Right hindlimb (tissue), 1 donor: ENCODE data around the gene BMP7.
A peak's percentile ranks its signal among the peaks of the same experiment; 100 is the strongest.
"Not testable (repeated sequence)": the region's sequence is repeated elsewhere in the genome, so short reads cannot be mapped to it uniquely, and the experiment has no call there.

ENCODE experiments used
- DNase-seq: peaks from one replicate; pipeline ENCODE4 v3.0.0-alpha.2; 2018

The BMP7 gene

DNA sequence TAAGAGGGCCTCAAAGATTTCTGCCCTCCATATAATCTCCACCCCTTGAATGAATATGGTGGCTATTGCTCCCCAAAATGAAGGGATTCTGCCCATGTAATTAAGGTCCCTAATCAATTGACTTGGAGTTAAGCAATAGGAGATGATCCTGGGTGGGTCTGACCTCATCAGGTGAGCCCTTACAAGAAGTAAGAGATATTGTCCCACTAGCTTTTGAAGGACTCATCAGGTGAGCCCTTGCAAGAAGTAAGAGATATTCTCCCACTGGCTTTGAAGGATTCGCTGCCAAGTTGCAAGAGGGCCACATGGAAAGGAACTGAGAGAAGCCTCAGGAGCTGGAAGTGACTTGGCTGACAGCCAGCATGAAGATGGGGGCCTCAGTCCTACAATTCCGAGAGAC is 103.4 kb downstream of the BMP7 start:
- DNase-seq = no peak

DNA sequence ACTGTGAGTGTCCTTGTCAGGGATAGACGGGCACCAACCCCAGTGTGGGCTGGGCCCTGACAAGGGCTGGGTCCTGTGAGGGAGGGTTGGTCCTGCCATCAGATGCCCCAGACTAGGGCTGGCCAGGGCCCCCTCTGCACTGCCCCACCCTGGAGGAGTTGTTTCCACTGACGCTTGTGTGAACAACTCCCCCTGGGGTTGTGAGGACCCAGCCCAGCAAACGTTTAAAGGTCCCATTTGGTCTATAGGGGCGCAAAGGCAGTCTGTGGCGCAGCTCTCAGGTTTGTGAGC is 104.1 kb downstream of the BMP7 start:
- DNase-seq = no peak

DNA sequence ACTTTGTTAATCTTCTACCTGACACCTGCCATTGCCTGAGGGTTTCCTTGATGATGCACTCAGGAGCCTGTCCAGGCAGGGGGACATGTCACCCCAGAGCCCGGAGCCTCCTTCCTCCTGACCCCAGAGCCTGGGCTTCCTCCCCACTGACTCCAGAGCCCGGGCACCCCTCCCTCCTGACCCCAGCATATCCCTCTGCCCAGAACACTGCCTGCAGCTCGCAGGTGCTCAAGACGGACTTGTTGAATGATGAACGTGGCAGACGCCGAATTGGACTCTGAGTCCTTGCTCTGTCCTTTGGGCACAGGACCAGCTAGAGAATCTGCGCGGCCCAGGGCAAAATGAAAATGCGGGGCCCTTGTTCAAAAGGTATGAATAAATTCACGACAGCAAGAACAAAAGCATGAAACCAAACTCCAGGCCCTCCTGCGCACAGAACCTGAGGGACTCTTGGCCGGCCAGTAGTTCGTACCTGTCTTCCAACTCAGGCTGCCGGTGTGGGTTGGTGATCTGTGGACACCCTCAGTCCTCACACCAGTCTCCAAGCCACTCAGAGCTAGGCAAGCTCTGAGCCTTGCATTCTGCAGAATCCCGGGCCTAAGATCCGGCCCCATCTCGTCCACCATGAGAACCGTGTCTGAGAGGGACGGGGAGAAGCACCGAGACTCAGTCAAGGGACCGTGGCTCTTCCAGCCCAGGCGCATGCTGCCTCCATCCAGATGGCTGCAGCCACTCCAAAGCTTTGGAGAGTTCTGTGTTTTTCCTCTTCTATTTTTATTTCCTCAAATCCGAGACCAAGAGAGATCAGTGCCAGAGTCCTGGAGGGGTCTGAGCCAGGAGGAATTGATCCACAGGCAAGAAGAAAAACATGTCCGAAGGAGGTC is 104.7 kb downstream of the BMP7 start:
- DNase-seq = no peak

DNA sequence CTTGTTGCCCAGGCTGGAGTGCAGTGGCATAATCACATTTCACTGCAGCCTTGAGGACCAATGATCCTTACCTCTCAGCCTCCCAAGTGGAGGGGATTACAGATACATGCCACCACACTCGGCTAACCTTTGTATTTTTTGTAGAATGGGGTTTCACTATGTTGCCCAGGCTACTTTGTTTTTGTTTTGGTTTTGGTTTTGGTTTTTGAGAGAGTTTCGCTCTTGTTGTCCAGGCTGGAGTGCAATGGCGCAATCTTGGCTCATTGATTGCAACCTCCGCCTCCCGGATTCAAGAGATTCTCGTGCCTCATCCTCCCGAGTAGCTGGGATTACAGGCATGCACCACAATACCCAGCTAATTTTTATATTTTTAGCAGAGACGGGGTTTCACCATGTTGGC is 105.5 kb downstream of the BMP7 start:
- no peak for DNase-seq

DNA sequence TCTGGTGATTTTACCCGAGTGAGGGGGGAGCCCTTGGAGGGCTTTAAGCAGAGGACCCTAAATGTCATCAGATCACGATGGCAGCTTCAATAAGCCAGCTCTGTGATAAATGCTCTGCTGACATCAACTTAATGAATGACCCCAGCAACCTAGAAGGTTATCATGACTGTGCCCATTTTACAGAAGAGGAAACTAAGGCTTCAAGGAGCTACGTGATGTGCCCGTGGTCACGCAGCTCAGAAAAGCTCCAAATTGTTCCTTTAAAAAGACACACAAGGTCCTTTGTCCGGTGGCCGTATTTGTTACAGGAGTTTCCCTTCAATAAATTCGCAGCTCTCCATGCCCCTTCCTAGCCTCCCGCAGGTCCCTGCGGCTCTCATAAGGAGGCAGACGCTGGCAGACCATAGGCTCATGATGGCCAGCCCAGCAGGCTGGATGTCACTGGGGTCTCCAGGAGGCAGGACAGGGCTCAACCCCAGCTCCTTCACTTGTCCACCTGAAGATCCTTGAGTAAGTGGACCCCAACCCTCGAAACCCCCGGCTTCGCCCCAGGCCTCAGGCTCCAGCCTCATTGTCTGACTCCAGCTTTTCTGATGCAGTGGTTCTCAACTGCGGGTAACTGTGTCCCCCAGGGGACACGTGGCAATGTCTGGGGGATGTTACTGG is 106.4 kb downstream of the BMP7 start:
- DNase-seq = no peak

DNA sequence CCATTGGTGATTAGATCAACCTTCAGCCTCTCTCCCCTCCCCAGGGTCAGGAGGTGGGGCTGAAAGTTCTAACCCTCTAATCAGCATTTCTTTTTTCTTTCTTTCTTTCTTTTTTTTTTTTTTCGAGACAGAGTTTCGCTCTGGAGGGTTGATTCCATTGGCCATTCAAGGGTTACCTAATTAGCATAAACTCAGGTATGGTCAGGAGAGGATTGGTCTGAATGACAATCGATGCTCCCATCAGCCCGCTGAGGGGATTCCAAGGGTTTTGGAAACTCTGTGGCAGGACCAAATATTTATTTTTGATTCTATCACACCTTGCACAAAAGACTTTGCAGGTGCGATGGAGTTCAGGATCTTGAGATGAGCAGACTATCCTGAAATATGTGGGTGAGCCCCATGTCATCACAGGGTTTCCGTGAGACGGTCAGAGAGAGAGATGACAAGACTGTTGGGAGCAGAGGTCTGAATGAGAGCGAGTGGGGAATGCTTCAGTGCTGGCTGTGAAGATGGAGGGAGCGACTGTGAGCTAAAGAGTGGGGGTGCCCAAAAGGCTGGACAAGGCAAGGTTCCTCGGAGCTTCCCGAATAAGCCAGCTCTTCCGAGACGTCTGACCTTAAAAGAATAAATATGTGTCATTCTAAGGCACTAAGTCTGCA is 107.1 kb downstream of the BMP7 start:
- no peak for DNase-seq

DNA sequence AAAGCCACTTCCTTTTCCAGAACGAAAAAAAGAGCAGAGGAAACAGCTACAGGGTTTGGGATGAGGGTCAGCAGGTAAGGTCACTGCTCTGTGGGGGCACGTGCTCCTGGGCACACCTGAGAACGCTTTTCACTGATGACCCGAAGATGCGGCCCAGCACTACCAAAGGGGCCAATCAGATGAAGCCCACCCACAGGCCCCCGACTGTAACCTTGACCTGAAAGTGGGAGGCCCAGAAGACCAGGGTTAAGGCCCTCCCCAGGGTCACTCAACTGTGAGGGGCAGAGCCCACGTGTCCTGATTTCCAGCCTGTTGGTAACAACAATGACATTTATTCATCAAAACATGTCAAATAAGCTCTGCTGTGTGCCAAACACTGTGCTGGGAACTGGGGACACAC is 108.0 kb downstream of the BMP7 start:
- no peak for DNase-seq

DNA sequence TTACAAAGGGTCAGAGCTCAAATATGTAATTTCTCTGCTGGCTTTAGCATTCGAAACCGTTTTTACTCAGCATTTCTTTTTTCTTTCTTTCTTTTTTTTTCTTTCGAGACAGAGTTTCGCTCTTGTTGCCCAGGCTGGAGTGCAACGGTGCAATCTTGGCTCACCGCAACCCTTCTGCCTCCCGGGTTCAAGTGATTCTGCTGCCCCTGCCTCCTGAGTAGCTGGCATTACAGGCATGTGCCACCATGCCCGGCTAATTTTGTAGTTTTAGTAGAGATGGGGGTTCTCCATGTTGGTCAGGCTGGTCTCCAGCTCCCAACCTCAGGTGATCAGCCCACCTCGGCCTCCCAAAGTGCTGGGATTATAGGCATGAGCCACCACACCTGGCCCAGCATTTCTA is 108.7 kb downstream of the BMP7 start:
- DNase-seq = not testable (repeated sequence)

DNA sequence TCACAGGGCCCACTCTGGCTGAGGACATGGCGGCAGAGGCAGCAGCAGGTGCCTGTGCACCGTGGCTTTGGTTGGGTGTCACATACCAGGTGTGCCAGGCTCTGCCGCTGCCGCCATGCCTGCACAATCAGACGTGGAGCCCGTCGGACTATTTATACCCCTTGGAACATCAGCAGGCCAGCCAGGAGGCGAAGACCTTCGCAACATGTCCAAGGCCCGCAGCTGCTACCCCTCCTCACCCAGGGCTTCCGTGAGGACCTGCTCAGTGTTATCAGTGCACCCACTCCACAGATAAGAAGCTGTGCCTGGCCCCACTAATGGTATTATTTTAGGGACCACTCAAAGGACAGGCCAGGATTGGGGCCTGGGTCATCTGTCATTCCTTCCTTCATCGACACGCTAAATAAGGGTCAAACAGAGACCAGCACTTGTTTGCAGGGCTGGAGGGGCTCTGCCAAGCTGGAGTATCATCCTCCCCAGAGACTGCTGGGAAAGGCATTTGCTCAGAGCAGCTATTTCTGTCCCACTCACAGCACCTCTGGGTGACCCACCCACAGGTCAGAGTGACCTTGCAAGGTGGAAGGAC is 109.2 kb downstream of the BMP7 start:
- DNase-seq = no peak

DNA sequence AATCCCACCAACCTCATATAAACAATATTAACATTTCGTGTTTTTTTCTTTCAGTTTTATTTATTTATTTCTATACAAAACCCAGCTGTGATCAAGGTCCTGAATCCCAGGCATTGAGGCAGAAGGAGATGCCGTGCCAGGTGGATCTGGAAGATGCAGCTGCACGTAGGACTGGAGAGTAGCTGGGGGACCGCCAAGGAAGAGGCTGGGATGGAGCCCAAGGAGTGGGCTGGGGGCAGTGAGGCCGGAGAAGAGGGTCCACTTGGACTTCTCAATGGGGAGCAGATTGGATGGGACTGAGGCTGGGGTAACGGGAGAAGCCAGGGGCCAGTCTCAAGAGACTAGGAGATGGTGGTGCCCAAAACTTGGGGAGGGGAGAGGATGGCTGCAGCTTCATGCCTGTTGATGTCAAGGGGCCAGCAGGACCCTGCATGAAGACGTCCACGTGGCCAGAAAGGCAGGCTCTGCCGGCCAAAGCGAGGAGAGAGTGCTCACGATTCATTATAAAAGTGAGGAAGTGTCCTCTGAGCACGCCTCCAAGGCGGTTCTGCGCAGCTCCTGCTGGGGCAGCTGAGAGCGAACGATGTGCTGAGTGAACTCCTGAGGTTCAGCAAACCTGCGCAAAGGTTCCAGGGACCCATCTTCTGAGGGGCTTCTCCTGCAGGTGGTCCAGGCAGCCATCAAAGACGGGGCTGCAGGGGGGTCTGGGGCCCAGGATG is 110.3 kb downstream of the BMP7 start:
- DNase-seq = peak; percentile 53

DNA sequence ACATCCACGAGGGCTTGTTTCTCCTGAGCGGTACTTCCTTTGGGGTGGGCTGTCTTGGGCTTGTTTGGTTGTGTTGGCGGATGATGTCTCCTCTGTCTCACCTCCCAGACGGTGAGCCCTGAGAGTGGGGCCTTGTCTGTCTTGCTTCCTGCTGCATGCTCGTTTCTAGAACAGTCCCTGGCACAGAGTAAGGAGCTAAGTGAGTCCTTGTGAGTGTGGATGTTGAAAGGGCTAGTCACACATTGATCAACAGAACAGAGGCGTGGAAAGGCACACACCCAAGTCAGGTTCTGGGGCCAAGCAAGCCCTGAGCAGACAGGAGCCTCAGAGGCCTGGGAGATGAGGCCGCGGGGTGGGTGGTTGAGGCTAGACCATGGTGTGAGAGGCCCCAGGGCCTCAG is 111.0 kb downstream of the BMP7 start:
- DNase-seq = no peak

DNA sequence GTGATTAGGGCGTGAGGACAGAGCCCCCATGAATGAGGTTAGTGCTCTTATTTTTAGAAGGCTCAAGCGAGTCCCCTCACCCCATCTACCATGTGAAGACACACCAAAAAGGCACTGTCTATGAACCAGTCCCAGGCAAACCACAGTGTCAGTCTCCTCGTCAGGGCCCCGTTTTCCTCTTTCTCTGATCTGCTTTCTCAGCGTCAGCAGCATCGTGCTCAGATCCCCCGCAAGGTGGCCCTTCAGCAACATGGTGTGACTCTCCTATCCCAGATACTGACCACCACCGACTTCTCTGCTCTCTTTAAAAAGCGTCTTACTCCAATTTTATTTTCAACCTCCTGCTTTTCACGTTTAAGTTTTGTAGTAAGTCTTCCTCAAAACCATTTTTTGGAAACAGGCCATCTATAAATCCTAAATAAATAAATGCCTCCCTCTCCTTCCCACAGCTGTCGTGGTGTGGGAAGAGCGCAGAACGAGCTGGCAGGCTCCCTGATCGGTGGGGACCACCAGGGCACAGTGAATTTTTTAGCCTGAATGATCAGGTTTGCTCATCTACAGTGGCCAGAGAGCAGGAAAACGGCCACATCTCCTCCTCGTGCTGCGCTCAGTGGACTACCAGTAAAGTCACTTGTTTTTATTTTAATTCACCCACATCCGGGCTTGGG is 113.1 kb downstream of the BMP7 start:
- no peak for DNase-seq

DNA sequence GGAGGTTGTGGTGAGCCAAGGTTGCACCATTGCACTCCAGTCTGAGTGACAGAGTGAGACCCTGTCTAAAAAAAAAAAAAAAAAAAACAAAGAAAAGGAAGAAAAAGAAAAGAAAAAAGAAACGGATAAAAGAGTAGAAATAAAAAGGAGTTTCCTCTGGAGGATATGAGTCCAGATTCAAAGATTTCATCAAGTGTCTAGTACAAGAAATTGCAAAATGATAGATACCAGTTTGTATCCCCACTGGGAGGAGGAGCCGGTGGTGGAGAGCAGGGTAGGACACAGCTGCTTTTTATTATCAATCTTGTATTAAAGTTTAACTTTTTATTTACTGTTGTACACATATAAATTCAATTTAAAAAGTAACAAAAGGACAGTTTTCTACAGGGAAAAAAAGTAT is 113.9 kb downstream of the BMP7 start:
- DNase-seq = no peak

DNA sequence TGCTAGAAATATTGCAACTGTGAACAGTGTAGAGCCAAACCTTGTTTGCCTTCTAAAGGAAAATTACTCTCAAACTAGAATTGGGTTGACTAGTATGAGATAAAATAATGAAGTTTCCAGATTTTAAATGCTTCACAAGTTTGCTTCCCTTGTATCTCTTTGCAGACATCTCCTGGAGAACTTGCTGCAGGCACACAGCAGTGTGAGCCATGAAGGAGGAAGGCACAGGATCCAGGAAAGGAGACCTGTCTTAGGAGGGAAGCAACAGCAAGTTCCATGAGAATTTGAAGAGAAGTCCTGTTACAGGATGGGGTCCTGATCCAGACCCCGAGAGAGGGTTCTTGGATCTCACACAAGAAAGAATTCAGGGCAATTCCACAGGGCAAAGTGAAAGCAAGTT is 115.9 kb downstream of the BMP7 start:
- DNase-seq = no peak

DNA sequence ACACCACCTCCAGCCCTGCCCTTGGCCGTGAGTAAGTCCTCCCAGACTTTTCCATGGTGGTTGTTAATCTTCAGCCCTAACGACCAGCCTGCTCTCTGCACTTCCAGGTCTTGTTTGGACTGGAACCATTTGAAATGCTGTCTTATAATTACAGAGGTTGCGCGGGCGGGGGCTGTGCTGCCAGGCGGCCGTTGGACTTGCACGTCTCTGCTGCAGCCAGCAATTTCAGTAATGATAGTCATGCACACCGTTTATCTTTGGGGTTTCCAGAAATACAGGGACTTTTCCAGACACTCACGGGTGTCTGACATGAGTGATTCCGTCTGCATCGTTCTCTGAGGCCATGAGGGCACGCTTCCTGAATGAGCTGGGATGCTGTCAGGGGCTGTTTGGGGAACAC is 118.2 kb downstream of the BMP7 start:
- DNase-seq = peak; percentile 50

DNA sequence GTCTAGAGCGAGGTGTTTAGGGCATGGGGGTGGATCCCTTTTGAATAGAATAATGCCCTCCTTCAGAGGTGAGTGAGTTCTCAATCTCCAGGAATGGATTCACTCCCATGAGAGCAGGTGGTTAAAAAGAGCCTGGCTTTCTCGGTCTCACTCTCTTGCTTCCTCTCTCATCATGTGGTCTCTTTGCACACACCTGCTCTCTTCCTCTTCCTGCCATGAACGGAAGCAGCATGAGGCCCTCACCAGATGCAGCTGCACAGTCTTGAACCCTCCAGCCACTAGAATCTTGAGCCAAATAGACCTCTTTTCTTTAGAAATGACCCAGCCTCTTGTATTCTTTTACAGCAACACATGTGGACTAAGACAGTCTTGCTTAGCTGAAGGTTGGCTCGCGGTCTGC is 119.3 kb downstream of the BMP7 start:
- DNase-seq = no peak

DNA sequence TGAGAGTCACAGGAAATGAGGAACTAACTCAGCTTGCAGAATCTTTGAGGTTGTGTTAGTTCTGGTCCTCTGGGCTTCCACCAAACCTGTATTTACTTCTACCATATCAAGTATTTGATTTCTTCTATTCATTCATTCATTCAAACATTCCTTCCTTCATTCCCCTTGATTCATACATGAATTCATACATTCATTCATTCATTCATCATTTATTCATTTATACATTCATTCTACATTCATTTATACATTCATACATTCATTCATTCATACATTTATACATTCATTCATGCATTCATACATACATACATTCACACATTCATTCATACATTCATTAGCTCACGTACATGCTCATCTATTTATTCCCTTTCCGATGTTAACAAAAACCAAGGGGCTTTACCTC is 120.3 kb downstream of the BMP7 start:
- no peak for DNase-seq

DNA sequence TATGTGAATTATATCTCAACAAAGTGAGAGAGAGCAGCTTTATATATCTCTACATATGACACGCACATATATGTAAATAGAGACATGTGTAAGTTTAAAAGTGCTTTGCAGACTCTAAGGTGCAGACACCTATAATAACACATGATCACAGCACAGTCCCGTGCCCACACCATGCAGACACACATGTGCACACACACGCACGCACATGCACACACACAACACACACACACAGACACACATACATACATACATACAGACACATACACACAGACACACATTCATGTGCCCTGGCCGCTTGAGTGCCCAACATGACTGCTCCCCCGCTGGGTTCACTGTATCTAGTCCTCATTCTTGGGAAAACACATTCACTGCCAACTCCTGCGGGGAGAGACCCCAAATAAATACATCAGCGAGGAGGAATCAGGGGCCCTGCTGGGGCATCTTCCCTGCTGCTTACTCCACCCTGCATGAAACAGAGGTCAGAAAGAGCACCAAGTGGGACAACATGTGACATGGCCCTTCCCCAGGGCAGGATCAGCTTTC is 121.3 kb downstream of the BMP7 start:
- DNase-seq = no peak

DNA sequence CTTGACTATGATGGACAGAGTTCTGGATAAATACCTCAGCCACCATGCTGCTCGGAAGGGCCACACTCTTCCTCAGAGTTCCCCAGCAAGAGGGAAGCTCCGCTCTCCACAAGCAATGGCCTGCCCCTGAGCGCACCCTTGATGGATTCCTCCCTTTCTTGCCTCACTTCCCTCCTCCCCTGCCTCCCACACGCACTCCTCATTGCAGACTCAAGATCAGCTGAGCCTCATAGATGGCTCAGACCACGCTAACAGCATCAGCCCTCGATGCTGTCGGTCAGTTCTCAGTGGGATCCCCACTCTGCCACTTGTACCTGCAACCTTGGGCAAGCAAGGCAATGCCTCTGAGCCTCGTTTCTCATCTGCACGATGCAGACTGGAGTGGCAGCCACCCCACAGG is 123.3 kb downstream of the BMP7 start:
- no peak for DNase-seq

DNA sequence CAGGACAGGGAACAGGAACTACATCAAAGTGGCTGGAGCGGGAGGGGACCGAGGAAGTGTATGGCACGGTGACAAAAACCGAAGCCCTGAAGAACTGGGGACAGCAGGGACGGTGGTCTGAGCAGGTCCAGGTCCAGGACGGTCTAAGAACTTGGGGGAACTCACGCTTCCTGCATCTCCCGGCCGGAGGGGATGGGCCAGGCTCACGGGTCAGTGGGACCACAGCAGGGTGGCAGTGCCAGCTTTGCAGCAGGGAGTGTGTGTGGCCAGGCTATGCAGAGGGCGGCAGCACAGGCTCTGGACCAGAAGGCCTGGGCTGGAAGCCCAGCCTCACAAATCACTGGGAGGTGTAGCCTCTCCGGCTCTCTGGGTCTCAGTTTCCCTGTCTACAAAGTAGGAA is 123.8 kb downstream of the BMP7 start:
- DNase-seq = no peak

DNA sequence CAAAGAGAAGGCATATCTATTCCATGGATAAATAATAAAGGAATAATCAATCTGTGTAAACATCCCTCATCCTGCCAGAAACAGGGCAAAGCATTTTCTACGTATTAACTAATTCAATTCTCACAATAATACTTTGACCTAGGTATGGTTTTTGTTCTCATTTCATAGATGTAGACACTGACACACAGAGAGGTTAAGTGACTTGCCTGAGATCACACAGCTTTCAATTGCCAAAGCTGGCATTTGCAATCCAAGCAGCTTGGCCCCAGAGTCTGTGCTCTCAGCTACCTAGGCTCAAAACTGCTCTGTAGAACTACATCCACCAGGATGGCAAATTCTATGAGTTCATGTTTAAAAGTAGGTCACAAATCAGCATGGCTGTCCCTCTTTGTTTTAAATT is 124.9 kb downstream of the BMP7 start:
- no peak for DNase-seq

DNA sequence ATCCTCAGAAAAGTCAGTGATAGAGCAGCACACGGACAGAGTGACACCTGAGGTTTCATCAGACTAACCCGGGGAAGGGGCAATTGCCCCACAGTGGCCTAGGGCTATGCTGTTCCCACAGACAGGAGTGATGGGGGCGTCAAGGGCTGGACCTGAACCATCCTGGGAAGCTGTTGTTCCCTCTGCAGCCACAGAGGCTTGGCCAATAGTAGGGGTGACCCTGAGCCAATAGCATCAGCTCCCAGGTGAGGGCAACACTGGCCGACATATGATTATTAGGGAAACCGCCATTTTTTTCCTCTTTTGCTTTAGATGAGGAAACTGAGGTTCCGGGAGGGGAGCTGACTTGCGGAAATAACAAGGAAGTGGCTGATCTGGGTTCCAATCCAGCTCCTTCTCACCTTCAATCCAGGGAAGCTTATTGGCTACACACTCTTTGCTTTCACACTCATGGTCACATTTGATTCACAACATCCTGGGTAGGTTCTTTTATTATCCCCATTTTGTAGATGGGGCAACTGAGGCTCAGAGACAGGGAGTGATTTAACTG is 126.0 kb downstream of the BMP7 start:
- no peak for DNase-seq
